HFF-Myc (cell line): ENCODE data around the gene IFNGR1.

Source experiments
- DNase-seq: peaks from one replicate; pipeline ENCODE4 v3.0.0-alpha.2; 2011; ENCODE audit warnings: low read depth; ENCODE audit errors: extremely low read depth
- H3K4me3 ChIP-seq: replicated peaks from 2 replicates; pipeline ENCODE4 v1.5.1; 2011; ENCODE audit warnings: low read depth, mild to moderate bottlenecking, control low read depth, low read length
- TF ChIP-seq, protein P1 (sequence below): IDR thresholded peaks from 2 replicates; pipeline ENCODE4 v1.5.1; 2012; ENCODE audit warnings: mild to moderate bottlenecking, low read depth, low read length, control low read depth; ENCODE audit errors: missing control alignments

The IFNGR1 gene

DNA sequence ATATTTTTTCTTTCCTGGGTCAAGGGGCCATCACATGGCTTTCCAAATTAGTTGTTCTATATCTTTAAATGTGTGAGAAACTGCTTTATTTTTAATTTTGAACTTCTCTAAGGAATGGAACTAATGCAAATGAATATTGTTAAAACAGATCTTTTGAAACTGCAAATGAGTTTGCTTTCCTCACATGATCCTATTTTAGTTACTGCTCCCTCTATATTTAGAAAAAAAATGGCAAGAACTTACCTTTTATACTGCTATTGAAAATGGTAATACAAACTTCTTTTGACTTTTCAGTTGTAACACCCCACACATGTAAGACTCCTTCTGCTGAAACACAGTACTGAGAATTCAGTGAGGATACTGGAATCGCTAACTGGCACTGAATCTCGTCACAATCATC is 15.9 kb downstream of the IFNGR1 start:
- DNase-seq = no peak
- TF ChIP-seq, protein P1, sequence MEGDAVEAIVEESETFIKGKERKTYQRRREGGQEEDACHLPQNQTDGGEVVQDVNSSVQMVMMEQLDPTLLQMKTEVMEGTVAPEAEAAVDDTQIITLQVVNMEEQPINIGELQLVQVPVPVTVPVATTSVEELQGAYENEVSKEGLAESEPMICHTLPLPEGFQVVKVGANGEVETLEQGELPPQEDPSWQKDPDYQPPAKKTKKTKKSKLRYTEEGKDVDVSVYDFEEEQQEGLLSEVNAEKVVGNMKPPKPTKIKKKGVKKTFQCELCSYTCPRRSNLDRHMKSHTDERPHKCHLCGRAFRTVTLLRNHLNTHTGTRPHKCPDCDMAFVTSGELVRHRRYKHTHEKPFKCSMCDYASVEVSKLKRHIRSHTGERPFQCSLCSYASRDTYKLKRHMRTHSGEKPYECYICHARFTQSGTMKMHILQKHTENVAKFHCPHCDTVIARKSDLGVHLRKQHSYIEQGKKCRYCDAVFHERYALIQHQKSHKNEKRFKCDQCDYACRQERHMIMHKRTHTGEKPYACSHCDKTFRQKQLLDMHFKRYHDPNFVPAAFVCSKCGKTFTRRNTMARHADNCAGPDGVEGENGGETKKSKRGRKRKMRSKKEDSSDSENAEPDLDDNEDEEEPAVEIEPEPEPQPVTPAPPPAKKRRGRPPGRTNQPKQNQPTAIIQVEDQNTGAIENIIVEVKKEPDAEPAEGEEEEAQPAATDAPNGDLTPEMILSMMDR = no peak
- no peak overlapping the region for H3K4me3 ChIP-seq

DNA sequence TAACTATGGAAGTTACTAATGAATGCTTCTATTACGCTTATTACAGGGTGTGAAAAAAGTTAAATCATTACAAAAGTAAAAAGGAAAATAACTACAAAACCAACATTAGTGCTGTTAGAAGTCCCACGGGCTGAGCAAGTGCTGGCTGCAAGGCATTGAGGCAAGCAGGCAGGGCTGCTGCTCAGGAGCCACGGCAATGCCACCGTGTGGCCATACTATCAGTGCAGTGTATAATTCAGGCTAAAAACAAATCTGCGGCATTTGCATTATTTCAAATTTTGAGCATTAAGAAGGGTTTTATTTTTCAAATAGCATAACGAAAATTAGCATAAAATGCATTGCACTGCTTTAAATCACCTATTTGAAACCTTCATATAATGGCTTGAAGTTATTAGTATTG is 17.1 kb downstream of the IFNGR1 start:
- DNase-seq = no peak
- TF ChIP-seq, protein P1 = no peak

DNA sequence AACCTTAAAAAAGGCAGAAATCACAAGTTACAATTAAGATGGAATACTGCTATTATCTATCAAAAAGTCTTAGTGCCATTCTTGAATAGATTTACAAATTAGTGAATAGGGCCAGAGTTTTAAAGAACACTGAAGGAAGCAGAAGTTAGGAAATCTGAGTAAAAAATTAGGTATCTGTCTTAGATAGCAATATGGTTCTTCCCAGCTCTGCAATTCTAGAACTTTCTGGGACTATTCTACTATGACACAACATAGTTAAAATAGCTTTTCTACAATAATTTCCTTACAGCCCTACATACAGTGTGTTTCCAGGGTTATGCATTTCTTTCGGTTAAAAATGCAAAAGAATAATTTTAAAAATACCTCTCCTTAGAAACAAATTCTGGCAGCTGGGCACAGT is 18.2 kb downstream of the IFNGR1 start:
- no peak for DNase-seq
- no peak overlapping the region for H3K4me3 ChIP-seq
- TF ChIP-seq, protein P1 = no peak

More for the DNA sequence above, 17.1 kb downstream of the IFNGR1 start:
- H3K4me3 ChIP-seq = no peak overlapping the region

DNA sequence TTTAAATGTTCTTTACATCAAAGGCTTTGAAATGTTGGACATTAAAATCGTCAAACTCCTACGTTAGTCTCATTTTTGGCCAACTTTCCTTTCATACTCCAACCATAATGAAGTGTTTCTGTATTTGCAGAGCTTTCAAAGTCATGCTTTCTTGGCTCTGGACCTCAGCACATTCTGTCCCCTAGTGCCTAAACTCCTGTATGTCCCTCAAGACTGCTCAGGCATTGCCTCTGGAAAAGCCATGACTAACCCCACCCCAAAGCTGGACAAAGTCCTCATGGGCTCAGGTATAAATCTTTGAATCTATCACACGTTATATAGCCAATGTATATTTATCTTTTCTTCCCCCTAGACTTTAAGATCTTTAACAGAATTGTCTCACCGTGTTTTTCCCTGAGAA is 18.9 kb downstream of the IFNGR1 start:
- TF ChIP-seq, protein P1 = no peak
- DNase-seq = no peak

DNA sequence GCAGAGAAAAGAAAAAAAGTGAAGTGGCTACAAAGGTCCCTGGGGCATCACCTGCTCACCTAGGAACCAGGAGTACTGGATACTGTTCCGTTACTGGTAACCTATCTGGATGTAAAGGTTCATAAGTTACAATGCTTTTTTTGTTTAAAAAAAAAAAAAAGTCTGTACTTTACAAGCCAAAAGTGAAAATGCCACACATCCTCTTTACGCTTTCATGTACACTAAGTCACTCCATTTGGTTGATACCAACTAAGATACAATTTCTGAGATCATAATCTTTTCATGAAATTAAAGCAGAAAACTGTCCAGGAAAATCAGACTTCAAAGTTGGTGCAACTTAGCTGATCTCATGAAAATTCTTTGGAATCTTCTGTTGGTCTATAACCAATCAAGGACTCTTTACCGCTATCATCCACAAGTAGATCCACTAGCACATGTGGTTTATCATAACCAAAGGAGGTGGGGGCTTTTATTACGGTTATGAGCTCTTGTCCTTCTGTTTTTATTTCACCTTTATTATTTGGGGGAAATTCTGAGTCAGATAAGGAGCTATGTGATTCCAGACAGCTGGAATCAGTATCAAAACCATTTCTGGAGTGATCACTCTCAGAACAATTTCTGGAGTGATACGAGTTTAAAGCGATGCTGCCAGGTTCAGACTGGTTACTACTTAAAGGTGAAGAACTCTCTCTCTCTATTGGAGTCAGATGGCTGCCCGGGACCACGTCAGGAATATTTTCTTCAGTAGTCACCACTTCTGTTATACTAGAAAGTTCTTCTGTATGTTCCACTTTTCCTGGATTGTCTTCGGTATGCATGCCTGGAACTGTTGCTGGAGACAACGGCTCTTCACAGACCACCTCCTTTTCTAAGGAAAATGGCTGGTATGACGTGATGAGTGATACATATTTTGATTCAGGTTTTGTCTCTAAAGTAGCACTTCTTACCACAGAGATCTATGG is 21.2 kb downstream of the IFNGR1 start:
- H3K4me3 ChIP-seq = no peak overlapping the region
- TF ChIP-seq, protein P1 = no peak
- DNase-seq = no peak

More for the DNA sequence above, 18.9 kb downstream of the IFNGR1 start:
- no peak overlapping the region for H3K4me3 ChIP-seq

DNA sequence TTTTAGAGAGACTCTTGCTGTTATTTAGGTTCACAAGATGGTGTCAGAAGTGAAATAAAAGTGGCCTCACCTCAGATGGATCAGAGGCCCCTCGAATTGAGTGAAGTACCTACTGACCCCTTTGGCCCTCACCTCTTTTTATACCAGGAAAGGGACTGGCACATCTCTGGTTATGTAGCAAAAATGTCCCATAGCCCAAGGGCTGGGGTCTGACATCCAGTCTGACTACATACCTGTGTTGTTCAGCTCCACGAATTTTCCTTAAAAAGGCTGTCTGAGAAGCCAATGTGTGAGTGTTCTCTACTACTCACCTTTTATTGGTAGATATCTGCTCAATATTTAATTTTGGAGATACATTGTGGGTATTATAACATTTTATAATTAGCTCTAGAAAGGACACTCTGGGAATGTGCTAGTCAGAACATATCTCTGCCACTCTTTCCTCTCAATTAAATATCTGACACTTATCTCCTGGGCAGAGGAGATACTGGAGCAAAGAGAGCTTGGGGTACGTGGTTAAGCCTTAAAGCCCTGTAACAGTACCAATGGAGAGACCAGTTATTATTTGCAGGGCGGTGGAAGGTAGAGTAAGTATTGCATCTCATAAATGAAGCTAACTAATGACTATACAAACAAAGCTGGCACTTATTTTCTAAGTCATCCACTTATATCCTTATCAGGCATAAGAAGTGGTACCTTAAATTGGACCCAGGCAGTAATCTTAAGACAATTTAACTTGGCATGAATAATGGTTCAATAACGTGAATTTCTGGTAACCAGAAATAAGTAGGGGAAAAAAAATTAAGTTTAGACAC is 25.7 kb downstream of the IFNGR1 start:
- TF ChIP-seq, protein P1 = no peak
- H3K4me3 ChIP-seq = no peak overlapping the region
- DNase-seq = no peak
